Left lung (tissue), 10 donors: Measurements from ENCODE around the gene RASIP1. TPM values are rescaled to one million over a fixed set of nuclear protein-coding genes. Genes with fewer than 3 reads are reported as not detected.

ENCODE experiments used
- ATAC-seq: fragments of 200-7000 bp; cut with Tn5 transposase; one replicate; pipeline ENCODE4 v1.9.1; 2020; ENCODE audit warnings: moderate library complexity
- DNase-seq, 4 donors: peaks; one replicate each; pipeline ENCODE4 v3.0.0-alpha.2; 2013 to 2020
- H3K27ac ChIP-seq, 2 donors: fragments of 200-600 bp; sonication (generic) in 1 of 2; one replicate each; pipeline versions ENCODE4 v1.5.0 to v1.8.0; 2020 to 2021
- H3K27me3 ChIP-seq, 2 donors: fragments of 200-600 bp; sonication (generic) in 1 of 2; one replicate each; pipeline versions ENCODE4 v1.5.0 to v1.8.0; 2020 to 2021
- H3K36me3 ChIP-seq, 2 donors: fragments of 200-600 bp; sonication (generic) in 1 of 2; one replicate each; pipeline versions ENCODE4 v1.5.0 to v1.8.0; 2020 to 2021
- H3K4me1 ChIP-seq, 2 donors: fragments of 200-600 bp; one replicate each; pipeline ENCODE4 v1.8.0; 2021
- H3K4me3 ChIP-seq, 2 donors: fragments of 200-600 bp; sonication (generic) in 1 of 2; one replicate each; pipeline versions ENCODE4 v1.5.0 to v1.8.0; 2020 to 2021; ENCODE audit warnings: mild to moderate bottlenecking in 1 of 2
- H3K9me3 ChIP-seq, 2 donors: fragments of 200-600 bp; sonication (generic) in 1 of 2; one replicate each; pipeline versions ENCODE4 v1.5.0 to v1.8.0; 2020 to 2021
- intact Hi-C, 2 donors: fragments of 100-400 bp; cut with DNase I; formaldehyde crosslinking; loops; one replicate each; pipeline versions ENCODE4 v1.11.2 to v1.14.2; 2022
- polyA plus RNA-seq, 6 donors: library from polyadenylated mRNA; unstranded; fragments of 120-200 nt; gene quantifications; one replicate each; pipeline ENCODE4 v1.2.1, GENCODE V29; 2013; ENCODE audit not compliant: insufficient read length in 6 of 6
- total RNA-seq, 2 donors: library from RNA; stranded (reverse); fragmentation: NEBNext Ultra II Directional; extraction: Animal tissue kit (Norgen Biotek cat#: 25700); gene quantifications; one replicate each; pipeline ENCODE4 v1.2.1, GENCODE V29; 2021
- TF ChIP-seq, protein P1 (sequence below), 2 donors: fragments of 200-600 bp; sonication (generic) in 1 of 2; IDR thresholded peaks; one replicate each; pipeline versions ENCODE4 v1.5.0 to v1.8.0; 2021; ENCODE audit warnings: antibody characterized with exemption in 2 of 2
- donor health status: DM: no; HTN: yes; CAD: no.
- donor health status: DM: no; HTN: no; CAD: no.

RASIP1 gene
- total and polyA plus RNA-seq, 8 donors = 15.0 to 29.9 (median 23.8) TPM

DNA sequence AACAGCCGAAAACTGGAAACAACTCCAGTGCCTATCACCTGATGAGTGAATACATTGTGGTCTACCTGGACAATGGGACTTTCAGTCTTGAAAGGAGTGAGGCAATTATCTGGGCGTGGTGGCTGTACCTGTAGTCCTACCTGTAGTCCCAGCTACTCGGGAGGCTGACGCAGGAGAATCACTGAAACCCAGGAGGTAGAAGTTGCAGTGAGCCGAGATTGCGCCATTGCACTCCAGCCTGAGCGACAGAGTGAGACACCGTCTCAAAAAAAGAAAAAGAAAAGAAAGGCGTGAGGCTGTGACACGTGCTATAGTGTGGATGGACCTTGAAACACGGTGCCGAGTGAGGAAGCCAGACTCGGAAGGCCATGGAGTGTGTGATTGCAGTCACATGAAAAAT is 63.5 kb downstream of the RASIP1 start:
- intact Hi-C loops = no loop called here
- TF ChIP-seq, protein P1, sequence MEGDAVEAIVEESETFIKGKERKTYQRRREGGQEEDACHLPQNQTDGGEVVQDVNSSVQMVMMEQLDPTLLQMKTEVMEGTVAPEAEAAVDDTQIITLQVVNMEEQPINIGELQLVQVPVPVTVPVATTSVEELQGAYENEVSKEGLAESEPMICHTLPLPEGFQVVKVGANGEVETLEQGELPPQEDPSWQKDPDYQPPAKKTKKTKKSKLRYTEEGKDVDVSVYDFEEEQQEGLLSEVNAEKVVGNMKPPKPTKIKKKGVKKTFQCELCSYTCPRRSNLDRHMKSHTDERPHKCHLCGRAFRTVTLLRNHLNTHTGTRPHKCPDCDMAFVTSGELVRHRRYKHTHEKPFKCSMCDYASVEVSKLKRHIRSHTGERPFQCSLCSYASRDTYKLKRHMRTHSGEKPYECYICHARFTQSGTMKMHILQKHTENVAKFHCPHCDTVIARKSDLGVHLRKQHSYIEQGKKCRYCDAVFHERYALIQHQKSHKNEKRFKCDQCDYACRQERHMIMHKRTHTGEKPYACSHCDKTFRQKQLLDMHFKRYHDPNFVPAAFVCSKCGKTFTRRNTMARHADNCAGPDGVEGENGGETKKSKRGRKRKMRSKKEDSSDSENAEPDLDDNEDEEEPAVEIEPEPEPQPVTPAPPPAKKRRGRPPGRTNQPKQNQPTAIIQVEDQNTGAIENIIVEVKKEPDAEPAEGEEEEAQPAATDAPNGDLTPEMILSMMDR (IDR thresholded peaks at IDR 0.05) = no peak
- DNase-seq = no peak

DNA sequence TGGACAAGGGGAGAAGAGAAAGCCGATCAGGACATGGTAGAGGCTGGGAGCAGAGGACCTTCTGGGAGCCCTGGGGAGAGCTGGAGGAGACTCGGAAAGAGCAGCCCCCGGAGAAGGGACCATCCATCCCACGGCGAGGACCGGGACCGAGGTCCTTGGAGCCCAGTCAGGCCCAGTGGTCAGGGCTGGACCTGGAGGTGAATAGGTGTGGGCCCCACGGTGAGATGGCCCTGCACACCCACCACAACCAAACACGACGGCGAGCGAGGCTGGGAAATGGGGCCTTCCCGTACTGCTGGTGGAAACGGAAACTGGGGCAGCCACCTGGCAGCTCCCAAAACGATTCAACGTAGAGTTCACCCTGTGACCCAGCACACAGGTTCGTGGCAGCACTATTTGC is 63.9 kb downstream of the RASIP1 start:
- DNase-seq = no peak
- H3K36me3 ChIP-seq = no peaks in the 10 kb centered on the region
- H3K27me3 ChIP-seq = no peaks in the 10 kb centered on the region
- H3K4me1 ChIP-seq = peaks cover 0 to 14% of the 10 kb centered on the region in 2 donors
- no peak for ATAC-seq
- H3K27ac ChIP-seq = no peak overlapping the region
- no peaks in the 10 kb centered on the region for H3K9me3 ChIP-seq
- TF ChIP-seq, protein P1 (IDR thresholded peaks at IDR 0.05) = no peak
- intact Hi-C loops = no loop called here
- H3K4me3 ChIP-seq = no peak overlapping the region

More for the DNA sequence above, 63.5 kb downstream of the RASIP1 start:
- Histone ChIP-seq H3K4me1 (peaks cover 0 to 14% of the 10 kb centered on the region in 2 donors), H3K36me3 (no peaks in the 10 kb centered on the region), H3K27ac (no peak overlapping the region), H3K27me3 (no peaks in the 10 kb centered on the region), H3K9me3 (no peaks in the 10 kb centered on the region), H3K4me3 (no peak overlapping the region)
- ATAC-seq = no peak

DNA sequence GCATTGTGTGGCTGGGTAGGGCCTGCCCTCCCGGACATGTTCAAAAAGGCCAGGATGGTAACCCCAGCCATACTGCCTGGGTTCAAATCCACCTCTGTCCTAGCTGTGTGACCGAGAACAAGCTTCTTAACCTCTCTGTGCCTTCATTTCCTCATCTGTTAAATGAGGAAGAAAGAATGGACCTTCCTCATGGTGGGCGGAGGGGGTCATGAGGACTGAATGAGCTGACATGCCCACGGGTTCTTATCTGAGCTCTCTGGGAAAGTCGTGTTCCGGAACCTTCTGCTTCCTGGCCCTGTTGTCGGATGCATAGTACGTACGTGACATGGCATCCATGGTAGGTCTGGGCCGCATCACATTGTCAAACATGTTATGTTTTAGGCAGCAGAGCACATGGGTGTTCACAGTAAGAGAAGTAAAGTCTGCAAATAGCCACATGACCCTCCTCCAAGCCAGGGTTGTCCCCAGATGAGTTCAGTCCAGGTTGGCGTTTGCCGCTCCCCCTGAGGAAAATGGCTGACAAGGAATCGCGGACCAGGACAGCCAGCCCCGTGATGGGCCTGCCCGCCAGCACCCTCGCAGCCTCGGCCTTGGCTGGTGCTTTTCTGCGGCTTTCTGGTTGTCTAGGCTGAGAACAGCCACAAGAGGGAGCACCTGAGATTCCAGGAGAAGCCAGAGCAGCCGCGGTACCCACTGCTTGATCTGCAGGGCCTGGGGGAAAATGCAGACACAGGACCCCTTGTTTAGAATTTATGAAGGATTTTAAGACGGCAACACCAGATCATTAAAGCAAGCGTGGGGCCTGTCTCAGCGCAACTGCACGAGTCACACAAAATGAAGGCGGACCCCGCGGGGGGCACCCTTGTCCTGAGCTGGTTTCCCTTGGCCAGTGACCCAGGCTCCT is 65.2 kb downstream of the RASIP1 start:
- H3K4me1 ChIP-seq = peaks cover 0 to 14% of the 10 kb centered on the region in 2 donors
- ATAC-seq = peak; percentile 91
- intact Hi-C loops = no loop called here

DNA sequence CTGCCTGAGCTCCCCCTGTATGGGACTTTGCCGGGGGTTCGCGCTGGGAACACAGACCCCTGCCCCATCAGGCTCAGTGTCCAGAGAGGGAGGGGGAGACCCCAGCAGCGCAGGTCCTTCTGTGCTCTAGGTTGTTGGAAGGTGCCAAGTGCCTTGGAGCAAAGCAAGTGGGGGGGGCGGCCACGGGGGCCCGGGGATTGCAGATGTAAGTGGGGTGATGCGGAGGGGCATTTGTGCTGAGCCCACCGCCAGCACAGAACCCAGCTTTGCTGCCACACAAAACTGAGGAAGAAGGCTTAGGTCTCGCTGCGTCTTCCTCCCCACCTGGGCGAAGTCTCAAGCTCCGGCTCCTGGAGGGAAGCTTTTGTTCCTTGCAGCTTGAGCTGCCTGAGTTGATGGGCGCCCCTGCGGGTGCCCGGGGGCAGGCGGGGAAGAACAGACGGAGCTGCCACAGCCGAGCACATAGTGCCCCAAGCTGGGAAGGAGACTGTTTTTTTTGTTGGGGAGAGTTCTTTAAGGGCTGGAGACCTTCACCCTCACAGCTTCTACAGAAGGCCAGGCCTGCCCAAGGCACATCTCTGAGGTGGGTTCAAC is 66.1 kb downstream of the RASIP1 start:
- DNase-seq = no peak

More for the DNA sequence above, 65.2 kb downstream of the RASIP1 start:
- H3K27me3 ChIP-seq = no peaks in the 10 kb centered on the region
- no peaks in the 10 kb centered on the region for H3K9me3 ChIP-seq
- H3K4me3 ChIP-seq = no peak overlapping the region
- TF ChIP-seq, protein P1 (IDR thresholded peaks at IDR 0.05) = peak; percentile 83 to 93
- peak in 3 of 4 donors; percentile 71 to 84 (median 72) for DNase-seq
- H3K36me3 ChIP-seq = no peaks in the 10 kb centered on the region
- H3K27ac ChIP-seq = no peak overlapping the region

More for the DNA sequence above, 66.1 kb downstream of the RASIP1 start:
- Histone ChIP-seq H3K36me3 (no peaks in the 10 kb centered on the region), H3K27ac (no peak overlapping the region), H3K9me3 (no peaks in the 10 kb centered on the region), H3K4me3 (no peak overlapping the region), H3K4me1 (peaks cover 0 to 14% of the 10 kb centered on the region in 2 donors), H3K27me3 (no peaks in the 10 kb centered on the region)
- intact Hi-C loops = no loop called here
- TF ChIP-seq, protein P1 (IDR thresholded peaks at IDR 0.05) = no peak
- ATAC-seq = no peak
